GM12878 (cell line): ENCODE data around the gene NRM. TPM values are rescaled to one million over a fixed set of nuclear protein-coding genes. Genes with fewer than 3 reads are reported as not detected.

Experiments used
- ATAC-seq: fragments of 200-7000 bp; cut with Tn5 transposase; 3 replicates; pipeline ENCODE4 v1.9.1; 2020; ENCODE audit warnings: mild to moderate bottlenecking, moderate library complexity
- BruUV-seq: library from RNA; stranded (reverse); fragments of 400-500 nt; replicated peaks from 2 replicates; lab custom pipeline; 2021; lab: Mats Ljungman, UMichigan
- CTCF ChIA-PET: fragments of 300-600 bp; sonication (Branson Sonifier 250); formaldehyde crosslinking; extraction: SDS; loops from one replicate; lab custom pipeline; 2021; ENCODE audit warnings: inconsistent platforms; lab: Yijun Ruan, JAX
- POLR2A ChIA-PET: fragments of 350-600 bp; formaldehyde crosslinking; extraction: SDS; loops from one replicate; lab custom pipeline; 2021; ENCODE audit warnings: inconsistent platforms; lab: Charles Lee
- RAD21 ChIA-PET: fragments of 300-600 bp; sonication (Branson Sonifier 250); formaldehyde crosslinking; loops from one replicate; lab custom pipeline; 2023; ENCODE audit warnings: antibody characterized with exemption; ENCODE audit not compliant: unreplicated experiment; lab: Charles Lee
- SMC1A ChIA-PET: fragments of 300-600 bp; sonication (Branson Sonifier 250); formaldehyde crosslinking; loops from one replicate; lab custom pipeline; 2023; ENCODE audit not compliant: unreplicated experiment, uncharacterized antibody; lab: Charles Lee
- DNase-seq: peaks from one replicate; pipeline ENCODE4 v3.0.0-alpha.2; 2011; ENCODE audit warnings: low read depth, low spot score
- FAIRE-seq: peaks from 3 replicates; lab custom pipeline; 2011; peaks lifted over from hg19 to GRCh38; lab: Jason Lieb, UNC
- H2AFZ ChIP-seq: 2 replicates; pipeline ENCODE4 v1.6.0; 2011; ENCODE audit warnings: low read depth, low read length, control low read depth; ENCODE audit not compliant: control insufficient read depth
- H3K27ac ChIP-seq: 2 replicates; pipeline ENCODE4 v1.5.1; 2011; ENCODE audit warnings: control low read depth; ENCODE audit not compliant: control insufficient read depth, insufficient read depth
- H3K27me3 ChIP-seq, 2 experiments: replicated peaks in 1 of 2; 2 replicates each; pipeline versions ENCODE4 v1.6.0 to v1.6.1; 2011; ENCODE audit warnings: low read length in 1 of 2; ENCODE audit not compliant: control insufficient read depth in 2 of 2, insufficient read depth in 2 of 2
- H3K36me3 ChIP-seq, 2 experiments: 2 replicates each; pipeline ENCODE4 v1.5.1; 2011; ENCODE audit warnings: low read length in 1 of 2; ENCODE audit not compliant: control insufficient read depth in 2 of 2, insufficient read depth in 2 of 2
- H3K4me1 ChIP-seq: 2 replicates; pipeline ENCODE4 v1.6.1; 2011; ENCODE audit warnings: mild to moderate bottlenecking, low read length, moderate library complexity, mixed read lengths; ENCODE audit not compliant: control insufficient read depth, insufficient read depth
- H3K4me2 ChIP-seq: 2 replicates; pipeline ENCODE4 v1.6.0; 2011; ENCODE audit warnings: control low read depth; ENCODE audit not compliant: control insufficient read depth, insufficient read depth
- H3K4me3 ChIP-seq: fragments of 200-600 bp; sonication (generic); 2 replicates; pipeline ENCODE4 v1.5.1; 2016
- H3K79me2 ChIP-seq: 2 replicates; pipeline ENCODE4 v1.6.0; 2011; ENCODE audit warnings: low read length; ENCODE audit not compliant: control insufficient read depth, insufficient read depth
- H3K9ac ChIP-seq: 2 replicates; pipeline ENCODE4 v1.8.0; 2011; ENCODE audit warnings: low read length, control low read depth, mixed read lengths; ENCODE audit not compliant: control insufficient read depth, insufficient read depth
- H3K9me3 ChIP-seq: replicated peaks from 3 replicates; pipeline ENCODE4 v1.5.1; 2011; ENCODE audit warnings: mild to moderate bottlenecking, low read length; ENCODE audit not compliant: control insufficient read depth, insufficient read depth
- H4K20me1 ChIP-seq: 2 replicates; pipeline ENCODE4 v1.6.0; 2011; ENCODE audit not compliant: control insufficient read depth, insufficient read depth
- CTCF ChIP-seq, 3 experiments: IDR thresholded peaks in 2 of 3; conservative IDR thresholded peaks in 1 of 3; 2 replicates each; pipeline ENCODE4 v1.5.1; 2011; ENCODE audit warnings: low read depth in 3 of 3, low read length in 3 of 3, mild to moderate bottlenecking in 3 of 3, control low read depth in 2 of 3, moderate library complexity in 2 of 3, inconsistent platforms in 1 of 3, mixed read lengths in 1 of 3; ENCODE audit not compliant: control insufficient read depth in 2 of 3, insufficient read depth in 1 of 3; ENCODE audit errors: extremely low read depth in 1 of 3
- E2F4 ChIP-seq: IDR thresholded peaks from 2 replicates; pipeline ENCODE4 v1.6.1; 2012; ENCODE audit warnings: low read depth, low read length, improper control_type of control experiment
- RAD21 ChIP-seq: IDR thresholded peaks from 2 replicates; pipeline ENCODE4 v1.6.1; 2011; ENCODE audit warnings: mild to moderate bottlenecking, low read depth, low read length, moderate library complexity; ENCODE audit not compliant: insufficient read depth
- YY1 ChIP-seq: IDR thresholded peaks from 2 replicates; pipeline ENCODE4 v1.6.1; 2011; ENCODE audit warnings: low read depth, mild to moderate bottlenecking, low read length
- ZNF622 ChIP-seq: fragments of 450-650 bp; IDR thresholded peaks from 2 replicates; pipeline ENCODE4 v1.6.1; 2017; ENCODE audit warnings: mild to moderate bottlenecking, inconsistent platforms
- ZZZ3 ChIP-seq: IDR thresholded peaks from 2 replicates; pipeline ENCODE4 v1.6.1; 2011; ENCODE audit warnings: low read depth; ENCODE audit not compliant: control insufficient read depth, insufficient read length
- WGBS: methylation state at CpG from one replicate; pipeline ENCODE4 v1.1.6; 2016; ENCODE audit warnings: low lambda C conversion rate; ENCODE audit not compliant: insufficient replicate concordance, insufficient coverage; ENCODE audit errors: missing lambda C conversion rate; 5-methylcytosine and 5-hydroxymethylcytosine counted together
- in situ Hi-C: fragments of 300-500 bp; cut with MboI; formaldehyde crosslinking; loops from 9 replicates; pipeline ENCODE4 v1.14.3; 2018; ENCODE audit warnings: mixed read lengths
- intact Hi-C: fragments of 100-400 bp; cut with micrococcal nuclease; formaldehyde crosslinking; loops from one replicate; pipeline ENCODE4 v1.14.2; 2022; ENCODE audit not compliant: unreplicated experiment
- polyA plus RNA-seq, 11 experiments: library from polyadenylated mRNA; depleted of rRNA in 4 of 11; unstranded in 6 of 11; stranded (reverse) in 5 of 11; fragments of >200 nt; fragmentation: Nextera tagmentation in 4 of 11; fragmentation: Illumina TruSeq in 1 of 11; extraction: Ambion mirVana in 4 of 11; extraction: Trizol in 1 of 11; gene quantifications; 1 replicate in 1 of 11; 2 replicates in 10 of 11; pipeline versions ENCODE4 v1.2.1 to v1.2.3, GENCODE V29; 2011 to 2016; ENCODE audit warnings: inconsistent platforms in 2 of 11, missing spikeins in 2 of 11, low read depth in 1 of 11
- total RNA-seq, 4 experiments: library from RNA; depleted of rRNA in 3 of 4; stranded (reverse); fragments of >200 nt in 3 of 4; fragmentation: Illumina TruSeq in 1 of 4; extraction: Trizol in 1 of 4; gene quantifications; 2 replicates each; pipeline versions ENCODE4 v1.2.1 to v1.2.3, GENCODE V29; 2013 to 2021
- TF ChIP-seq, protein P1 (sequence below): IDR thresholded peaks from 2 replicates; pipeline ENCODE4 v1.6.1; 2012; ENCODE audit warnings: low read length, inconsistent platforms

The NRM gene
- total and polyA plus RNA-seq, 10 of the 15 experiments (the other 5 are each of a cell fraction or from before 2014, with no cell fraction given) = 15.4 to 46.7 (median 29.0) TPM

GRCh38 chr6:30712441-30712945, 21.7 kb upstream of the NRM start:
- Histone ChIP-seq H3K79me2 (peaks cover 13% of the 10 kb centered on the region), H3K4me1 (peaks cover 30% of the 10 kb centered on the region), H3K27me3 (no peaks in the 10 kb centered on the region), H3K36me3 (peaks cover 6 to 7% of the 10 kb centered on the region in 2 experiments; a peak in 3 of 4 replicates), H3K4me3 (peak overlapping the region; percentile 0; the same call in 1 of the 2 replicates), H4K20me1 (no peaks in the 10 kb centered on the region), H2AFZ (no peak overlapping the region), H3K27ac (peak overlapping the region; percentile 35; the same call in 1 of the 2 replicates), H3K9ac (no peak overlapping the region), H3K9me3 (no peaks in the 10 kb centered on the region), H3K4me2 (peak overlapping the region; percentile 45; the same call in 1 of the 2 replicates)
- DNase-seq (no peak), FAIRE-seq (no peak), ATAC-seq (no peak)
- POLR2A ChIA-PET = interaction anchor here (0.8 to 2.9 kb wide), 6 partner anchors 10 to 31 kb away, joined by 4 to 10 read pairs (median 5); partner anchors contain the start of gene NRM
- BruUV-seq = TSS peak; percentile 15
- WGBS = 85% methylated on average over 7 of the region's 7 CpGs
- CTCF ChIA-PET = interaction anchor here (1.2 to 2.8 kb wide), 5 partner anchors 9 to 99 kb away, joined by 3 to 18 read pairs (median 6); partner anchors contain the start of gene NRM
- SMC1A ChIA-PET = interaction anchor here (0.7 to 1.5 kb wide), 8 partner anchors 16 to 39 kb away, joined by 3 to 6 read pairs (median 4); no protein-coding TSS in a partner anchor
- RAD21 ChIA-PET = interaction anchor here (0.9 to 1.8 kb wide), 4 partner anchors 9 to 31 kb away, joined by 3 to 7 read pairs (median 4); partner anchors contain the start of gene NRM
- intact Hi-C loops (no loop called here), in situ Hi-C loops (no loop called here)
- TF ChIP-seq ZZZ3 (no peak), ZNF622 (no peak)

GRCh38 chr6:30711758-30712380, 21.1 kb upstream of the NRM start:
- ChIA-PET SMC1A (interaction anchor here (0.7 to 1.5 kb wide), 10 partner anchors 15 to 38 kb away, joined by 3 to 6 read pairs (median 4); partner anchors contain the start of gene NRM), POLR2A (interaction anchor here (0.5 to 2.9 kb wide), 7 partner anchors 9 to 121 kb away, joined by 4 to 10 read pairs (median 6); partner anchors contain the start of gene NRM), CTCF (interaction anchor here (0.7 to 2.8 kb wide), 6 partner anchors 10 to 98 kb away, joined by 3 to 18 read pairs (median 6); partner anchors contain the start of gene NRM), RAD21 (interaction anchor here (0.8 to 1.8 kb wide), 6 partner anchors 10 to 30 kb away, joined by 3 to 7 read pairs (median 4); partner anchors contain the start of gene NRM)
- peaks cover 13% of the 10 kb centered on the region for H3K79me2 ChIP-seq
- WGBS = 0% methylated on average over 1 of the region's 1 CpG
- H3K4me1 ChIP-seq = peaks cover 32% of the 10 kb centered on the region
- peak overlapping the region; percentile 35 for H3K27ac ChIP-seq
- H3K36me3 ChIP-seq = peaks cover 7 to 11% of the 10 kb centered on the region in 2 experiments
- intact Hi-C loops = no loop called here
- in situ Hi-C loops = no loop called here
- no peaks in the 10 kb centered on the region for H4K20me1 ChIP-seq
- H3K9me3 ChIP-seq = no peaks in the 10 kb centered on the region
- peak; percentile 79 for ATAC-seq
- H2AFZ ChIP-seq = no peak overlapping the region
- H3K4me2 ChIP-seq = peak overlapping the region; percentile 45
- BruUV-seq = no TSS peak
- no peak for DNase-seq
- no peak overlapping the region; the same call in 1 of the 2 replicates for H3K9ac ChIP-seq
- no peak for FAIRE-seq
- no peaks in the 10 kb centered on the region for H3K27me3 ChIP-seq
- H3K4me3 ChIP-seq = peak overlapping the region; percentile 0; the same call in 1 of the 2 replicates
- TF ChIP-seq CTCF (IDR thresholded peaks at IDR 0.05 in 2 of 3, conservative IDR thresholded peaks at IDR 0.05 in 1 of 3; ENCODE audit: control insufficient read depth in 2 of 3, extremely low read depth in 1 of 3, insufficient read depth in 1 of 3, low read depth in 3 of 3, low read length in 3 of 3) (0 out of 6 replicates have a peak, but pooled peaks of 1 of the 3 experiments have one; percentile 9), RAD21 (no peak), YY1 (peak; percentile 46; the same call in 1 of the 2 replicates), E2F4 (no peak)
- TF ChIP-seq, protein P1, sequence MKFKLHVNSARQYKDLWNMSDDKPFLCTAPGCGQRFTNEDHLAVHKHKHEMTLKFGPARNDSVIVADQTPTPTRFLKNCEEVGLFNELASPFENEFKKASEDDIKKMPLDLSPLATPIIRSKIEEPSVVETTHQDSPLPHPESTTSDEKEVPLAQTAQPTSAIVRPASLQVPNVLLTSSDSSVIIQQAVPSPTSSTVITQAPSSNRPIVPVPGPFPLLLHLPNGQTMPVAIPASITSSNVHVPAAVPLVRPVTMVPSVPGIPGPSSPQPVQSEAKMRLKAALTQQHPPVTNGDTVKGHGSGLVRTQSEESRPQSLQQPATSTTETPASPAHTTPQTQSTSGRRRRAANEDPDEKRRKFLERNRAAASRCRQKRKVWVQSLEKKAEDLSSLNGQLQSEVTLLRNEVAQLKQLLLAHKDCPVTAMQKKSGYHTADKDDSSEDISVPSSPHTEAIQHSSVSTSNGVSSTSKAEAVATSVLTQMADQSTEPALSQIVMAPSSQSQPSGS = no peak
